Spleen (tissue), 11 donors: Measurements from ENCODE around the gene NTSR1. TPM values are rescaled to one million over a fixed set of nuclear protein-coding genes. Genes with fewer than 3 reads are reported as not detected.
A peak's percentile ranks its signal among the peaks of the same experiment; 100 is the strongest.

Experiments
- DNase-seq: peaks from one replicate; pipeline ENCODE4 v3.0.0-alpha.2; 2020
- H3K27ac ChIP-seq, 8 donors: fragments of 200-600 bp; sonication (generic) in 7 of 8; 1 replicate in 4 of 8; 2 replicates in 4 of 8; pipeline versions ENCODE4 v1.5.0 to v1.8.0; 2016 to 2021; ENCODE audit warnings: inconsistent platforms in 4 of 8, mild to moderate bottlenecking in 4 of 8, moderate library complexity in 1 of 8
- H3K27me3 ChIP-seq, 7 donors: fragments of 200-600 bp; sonication (generic) in 6 of 7; replicated peaks in 1 of 7; 1 replicate in 4 of 7; 2 replicates in 3 of 7; pipeline versions ENCODE4 v1.5.0 to v1.8.0; 2016 to 2021; ENCODE audit warnings: inconsistent platforms in 3 of 7, mild to moderate bottlenecking in 1 of 7
- H3K36me3 ChIP-seq, 6 donors: fragments of 200-600 bp; sonication (generic) in 5 of 6; 1 replicate in 4 of 6; 2 replicates in 2 of 6; pipeline versions ENCODE4 v1.5.0 to v1.8.0; 2016 to 2021; ENCODE audit warnings: inconsistent platforms in 2 of 6
- H3K4me1 ChIP-seq, 6 donors: fragments of 200-600 bp; sonication (generic) in 5 of 6; 1 replicate in 3 of 6; 2 replicates in 3 of 6; pipeline versions ENCODE4 v1.5.0 to v1.8.0; 2016 to 2021; ENCODE audit warnings: inconsistent platforms in 3 of 6
- H3K4me3 ChIP-seq, 8 donors: fragments of 200-600 bp; sonication (generic) in 7 of 8; 1 replicate in 4 of 8; 2 replicates in 4 of 8; pipeline versions ENCODE4 v1.5.0 to v1.8.0; 2016 to 2021; ENCODE audit warnings: inconsistent platforms in 4 of 8, mild to moderate bottlenecking in 4 of 8, moderate library complexity in 2 of 8
- H3K9me3 ChIP-seq, 8 donors: fragments of 200-600 bp; sonication (generic) in 7 of 8; 1 replicate in 4 of 8; 2 replicates in 4 of 8; pipeline versions ENCODE4 v1.5.0 to v1.8.0; 2016 to 2021; ENCODE audit warnings: inconsistent platforms in 4 of 8
- CTCF ChIP-seq, 11 experiments: fragments of 200-600 bp in 7 of 11; fragments of 450-650 bp in 4 of 11; sonication (generic) in 4 of 11; IDR thresholded peaks in 8 of 11; conservative IDR thresholded peaks in 3 of 11; 1 replicate in 7 of 11; 2 replicates in 4 of 11; pipeline versions ENCODE4 v1.4.0 to v1.8.0; 2016 to 2021; ENCODE audit warnings: antibody characterized with exemption in 11 of 11, inconsistent platforms in 4 of 11, mild to moderate bottlenecking in 1 of 11
- POLR2A ChIP-seq, 3 donors: fragments of 450-650 bp; IDR thresholded peaks; one replicate each; pipeline ENCODE4 v1.5.1; 2017; ENCODE audit warnings: antibody characterized with exemption in 3 of 3, mild to moderate bottlenecking in 1 of 3
- POLR2AphosphoS5 ChIP-seq, 3 donors: sonication (generic); formaldehyde crosslinking; IDR thresholded peaks; one replicate each; pipeline ENCODE4 v1.5.1; 2017; ENCODE audit warnings: antibody characterized with exemption in 3 of 3
- WGBS, 5 donors: extraction: QIAGEN DNeasy Blood & Tissue Kit in 3 of 5; methylation state at CpG; one replicate each; pipeline versions ENCODE4 v1.1.5 to v1.1.7; 2013 to 2018; 5-methylcytosine and 5-hydroxymethylcytosine counted together
- intact Hi-C: fragments of 100-400 bp; cut with DNase I; formaldehyde crosslinking; loops from one replicate; pipeline ENCODE4 v1.15.0; 2023; ENCODE audit warnings: low total_unique reads
- polyA plus RNA-seq, 3 donors: library from polyadenylated mRNA; stranded (reverse); fragments of 200-250 nt; gene quantifications; one replicate each; pipeline ENCODE4 v1.2.1, GENCODE V29; 2013
- total RNA-seq, 7 donors: library from RNA; depleted of rRNA in 3 of 7; stranded (reverse); fragments of >200 nt in 3 of 7; fragmentation: NEBNext Ultra II Directional in 4 of 7; extraction: Animal tissue kit (Norgen Biotek cat#: 25700) in 4 of 7; gene quantifications; one replicate each; pipeline versions ENCODE4 v1.1.0 to v1.2.1, GENCODE V29; 2016 to 2021
- donor health status: healthy with polysubstance abuse.
- donor health status: DM: no; HTN: no; CAD: no; lungs with moderate emphysema.
- donor health status: DM: no; HTN: no; CAD: no.
- donor health status: Bipolar disorder and iron deficiency.
- donor health status: healthy.
- donor health status: DM: no; HTN: no; CAD: no.
- donor health status: DM: yes; HTN: yes; CAD: no.

NTSR1 gene
- total and polyA plus RNA-seq, 10 donors, result 0.14 to 5.7 (median 0.71) TPM

GRCh38 chr20:62716198-62716940 lies 7.7 kb downstream of the NTSR1 start:
- Histone ChIP-seq H3K9me3 (peaks cover 0 to 23% (median 20%) of the 10 kb centered on the region in 8 donors), H3K4me3 (no peak overlapping the region), H3K27ac (peak overlapping the region in 1 of 8 donors; percentile 11), H3K4me1 (peaks cover 0 to 12% (median 0%) of the 10 kb centered on the region in 6 donors), H3K27me3 (peaks cover 0 to 40% (median 5%) of the 10 kb centered on the region in 7 donors), H3K36me3 (no peaks in the 10 kb centered on the region)
- DNase-seq, result no peak
- no peak for TF ChIP-seq CTCF (IDR thresholded peaks at IDR 0.05 in 8 of 11, conservative IDR thresholded peaks at IDR 0.05 in 3 of 11)
- TF ChIP-seq POLR2AphosphoS5 (IDR thresholded peaks at IDR 0.05), result no peak
- no peak for TF ChIP-seq POLR2A (IDR thresholded peaks at IDR 0.05)
- intact Hi-C loops, result no loop called here
- WGBS, 5 donors, result 53 to 63% (median 61%) methylated on average over 21 to 30 of the region's 30 CpGs

GRCh38 chr20:62716941-62717310 lies 8.3 kb downstream of the NTSR1 start:
- 85 to 94% (median 91%) methylated on average over 7 to 11 of the region's 11 CpGs for WGBS, 5 donors
- peaks cover 0 to 28% (median 25%) of the 10 kb centered on the region in 8 donors for H3K9me3 ChIP-seq
- no peak overlapping the region for H3K27ac ChIP-seq
- peaks cover 0 to 7% (median 0%) of the 10 kb centered on the region in 6 donors for H3K4me1 ChIP-seq
- no peak for TF ChIP-seq POLR2AphosphoS5 (IDR thresholded peaks at IDR 0.05)
- TF ChIP-seq CTCF (IDR thresholded peaks at IDR 0.05 in 8 of 11, conservative IDR thresholded peaks at IDR 0.05 in 3 of 11), result no peak
- no peak for TF ChIP-seq POLR2A (IDR thresholded peaks at IDR 0.05)
- peaks cover 0 to 34% (median 5%) of the 10 kb centered on the region in 7 donors for H3K27me3 ChIP-seq
- DNase-seq, result no peak
- H3K4me3 ChIP-seq, result no peak overlapping the region
- intact Hi-C loops, result no loop called here
- no peaks in the 10 kb centered on the region for H3K36me3 ChIP-seq

GRCh38 chr20:62717933-62718332 lies 9.3 kb downstream of the NTSR1 start:
- Histone ChIP-seq H3K4me3 (no peak overlapping the region), H3K4me1 (peaks cover 0 to 5% (median 0%) of the 10 kb centered on the region in 6 donors), H3K27ac (no peak overlapping the region), H3K36me3 (no peaks in the 10 kb centered on the region), H3K27me3 (peaks cover 0 to 37% (median 5%) of the 10 kb centered on the region in 7 donors), H3K9me3 (peaks cover 0 to 33% (median 29%) of the 10 kb centered on the region in 8 donors)
- TF ChIP-seq CTCF (IDR thresholded peaks at IDR 0.05 in 8 of 11, conservative IDR thresholded peaks at IDR 0.05 in 3 of 11) (no peak), POLR2A (IDR thresholded peaks at IDR 0.05) (no peak), POLR2AphosphoS5 (IDR thresholded peaks at IDR 0.05) (no peak)
- intact Hi-C loops, result no loop called here
- no peak for DNase-seq
- WGBS, 5 donors, result 61 to 80% (median 69%) methylated on average over 18 of the region's 18 CpGs

GRCh38 chr20:62718546-62718945 lies 9.9 kb downstream of the NTSR1 start:
- Histone ChIP-seq H3K4me1 (peaks cover 0 to 5% (median 0%) of the 10 kb centered on the region in 6 donors), H3K9me3 (peaks cover 0 to 33% (median 29%) of the 10 kb centered on the region in 8 donors), H3K27me3 (peaks cover 0 to 43% (median 5%) of the 10 kb centered on the region in 7 donors), H3K4me3 (no peak overlapping the region), H3K36me3 (no peaks in the 10 kb centered on the region), H3K27ac (no peak overlapping the region)
- TF ChIP-seq POLR2A (IDR thresholded peaks at IDR 0.05) (no peak), POLR2AphosphoS5 (IDR thresholded peaks at IDR 0.05) (no peak), CTCF (IDR thresholded peaks at IDR 0.05 in 8 of 11, conservative IDR thresholded peaks at IDR 0.05 in 3 of 11) (no peak)
- 66 to 72% (median 67%) methylated on average over 12 of the region's 12 CpGs for WGBS, 5 donors
- intact Hi-C loops, result no loop called here
- DNase-seq, result no peak
